Activated CD4-positive, alpha-beta T cell treated with anti-CD3 and anti-CD28 coated beads for 36 hours (primary cell): Measurements from ENCODE around the gene CNOT8. TPM values are rescaled to one million over a fixed set of nuclear protein-coding genes. Genes with fewer than 3 reads are reported as not detected.

Experiments
- ATAC-seq: fragments of 200-7000 bp; cut with Tn5 transposase; one replicate; pipeline ENCODE4 v1.10.0; 2021; ENCODE audit warnings: mild to moderate bottlenecking, moderate library complexity
- CTCF ChIA-PET: fragments of 350-600 bp; sonication (Branson Sonifier 250); formaldehyde crosslinking; loops from one replicate; lab custom pipeline; 2021; ENCODE audit warnings: antibody characterized with exemption; lab: Charles Lee
- POLR2A ChIA-PET: fragments of 350-600 bp; sonication (Branson Sonifier 250); formaldehyde crosslinking; loops from one replicate; lab custom pipeline; 2021; ENCODE audit warnings: antibody characterized with exemption, inconsistent platforms; lab: Charles Lee
- DNase-seq: peaks from one replicate; pipeline ENCODE4 v3.0.0-alpha.2; 2020
- H3K27ac Mint-ChIP-seq: one replicate; pipeline ENCODE4 v1.8.0; 2021; ENCODE audit warnings: mixed read lengths
- H3K27me3 Mint-ChIP-seq: one replicate; pipeline ENCODE4 v1.8.0; 2021; ENCODE audit warnings: mixed read lengths
- H3K36me3 Mint-ChIP-seq: one replicate; pipeline ENCODE4 v1.8.0; 2021; ENCODE audit warnings: low read depth, mixed read lengths
- H3K4me1 Mint-ChIP-seq: one replicate; pipeline ENCODE4 v1.8.0; 2021; ENCODE audit warnings: mixed read lengths
- H3K4me3 Mint-ChIP-seq: one replicate; pipeline ENCODE4 v1.8.0; 2021; ENCODE audit warnings: mild to moderate bottlenecking, moderate library complexity, mixed read lengths
- H3K9me3 Mint-ChIP-seq: one replicate; pipeline ENCODE4 v1.8.0; 2021; ENCODE audit warnings: low read depth, mixed read lengths
- intact Hi-C, 2 experiments: fragments of 100-400 bp; cut with DNase I in 1 of 2; cut with micrococcal nuclease in 1 of 2; formaldehyde crosslinking; loops; one replicate each; pipeline versions ENCODE4 v1.14.2 to v1.15.1; 2022 to 2024; cut with DNase I, micrococcal nuclease
- total RNA-seq, 2 experiments: library from RNA; stranded (reverse); gene quantifications; one replicate each; pipeline ENCODE4 v1.2.3, GENCODE V29; 2021

Gene CNOT8
- total RNA-seq, 2 experiments from 2014 or later: 61.8 to 78.1 TPM

DNA sequence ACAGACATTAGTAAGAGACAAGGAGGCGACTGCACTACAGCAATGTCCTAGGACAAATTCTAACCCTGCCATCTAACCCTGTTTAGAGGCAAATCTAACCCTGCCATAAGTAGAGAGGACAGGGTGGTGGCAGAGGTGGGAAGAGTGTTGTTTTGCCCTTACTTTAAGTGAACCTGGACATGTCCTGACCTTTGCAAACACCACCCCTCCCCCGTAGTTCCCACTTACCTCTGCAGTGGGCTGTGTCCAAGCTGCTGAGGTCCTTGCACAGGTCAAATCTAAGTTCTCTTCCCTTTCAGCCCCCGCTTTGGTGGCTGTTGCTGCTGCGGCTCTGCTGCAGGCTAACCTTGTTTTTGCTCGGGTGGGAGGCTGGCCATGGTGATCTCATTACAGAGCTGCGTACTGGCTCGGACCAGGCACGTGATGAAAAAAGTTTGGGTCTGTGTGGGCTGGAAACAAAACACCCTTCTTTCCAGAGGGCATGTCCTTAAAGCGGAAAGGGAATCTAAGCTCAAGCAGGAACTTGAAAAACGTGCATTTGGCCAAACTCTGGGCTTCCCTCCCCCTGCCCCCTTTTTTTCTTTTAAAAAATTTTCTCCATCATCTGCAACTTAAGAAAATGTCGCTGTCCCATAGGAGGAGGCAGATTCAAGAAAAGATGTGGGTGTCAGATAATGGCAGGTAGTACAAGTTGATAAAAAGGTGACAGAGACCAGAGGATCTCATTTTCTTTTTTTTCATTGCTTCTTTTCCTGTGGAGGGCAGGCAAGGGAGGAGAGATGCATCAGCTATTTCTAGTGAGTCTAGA lies 8.0 kb upstream of the CNOT8 start, which contains the start of gene FAXDC2:
Gene FAXDC2, minus strand, starts transcription at position 349 of the 808 bp plus-strand sequence. CDS start 12,425 bp downstream, outside the sequence.
- POLR2A ChIA-PET: interaction anchor here (0.8 kb wide), 1 partner anchor 49 kb away, joined by 3 read pairs; no protein-coding TSS in a partner anchor

GRCh38 chr5:154851351-154851750 lies 7.1 kb upstream of the CNOT8 start:
- H3K36me3 Mint-ChIP-seq: no peaks in the 10 kb centered on the region
- H3K27me3 Mint-ChIP-seq: no peaks in the 10 kb centered on the region
- intact Hi-C loops: no loop called here
- H3K27ac Mint-ChIP-seq: no peak overlapping the region
- peaks cover 20% of the 10 kb centered on the region for H3K4me1 Mint-ChIP-seq
- ChIA-PET CTCF (no interaction called here), POLR2A (no interaction called here)
- DNase-seq: no peak
- no peak overlapping the region for H3K4me3 Mint-ChIP-seq
- ATAC-seq: no peak
- H3K9me3 Mint-ChIP-seq: no peaks in the 10 kb centered on the region

More for the DNA sequence above, 8.0 kb upstream of the CNOT8 start, which contains the start of gene FAXDC2:
- Mint-ChIP-seq H3K36me3 (peaks cover under 1% of the 10 kb centered on the region), H3K27me3 (no peaks in the 10 kb centered on the region), H3K4me3 (no peak within 1 kb of the TSS), H3K4me1 (peaks cover 20% of the 10 kb centered on the region), H3K9me3 (no peaks in the 10 kb centered on the region), H3K27ac (no peak within 1 kb of the TSS)
- no peak for ATAC-seq
- CTCF ChIA-PET: no interaction called here
- no peak for DNase-seq
- intact Hi-C loops: no loop called here

DNA sequence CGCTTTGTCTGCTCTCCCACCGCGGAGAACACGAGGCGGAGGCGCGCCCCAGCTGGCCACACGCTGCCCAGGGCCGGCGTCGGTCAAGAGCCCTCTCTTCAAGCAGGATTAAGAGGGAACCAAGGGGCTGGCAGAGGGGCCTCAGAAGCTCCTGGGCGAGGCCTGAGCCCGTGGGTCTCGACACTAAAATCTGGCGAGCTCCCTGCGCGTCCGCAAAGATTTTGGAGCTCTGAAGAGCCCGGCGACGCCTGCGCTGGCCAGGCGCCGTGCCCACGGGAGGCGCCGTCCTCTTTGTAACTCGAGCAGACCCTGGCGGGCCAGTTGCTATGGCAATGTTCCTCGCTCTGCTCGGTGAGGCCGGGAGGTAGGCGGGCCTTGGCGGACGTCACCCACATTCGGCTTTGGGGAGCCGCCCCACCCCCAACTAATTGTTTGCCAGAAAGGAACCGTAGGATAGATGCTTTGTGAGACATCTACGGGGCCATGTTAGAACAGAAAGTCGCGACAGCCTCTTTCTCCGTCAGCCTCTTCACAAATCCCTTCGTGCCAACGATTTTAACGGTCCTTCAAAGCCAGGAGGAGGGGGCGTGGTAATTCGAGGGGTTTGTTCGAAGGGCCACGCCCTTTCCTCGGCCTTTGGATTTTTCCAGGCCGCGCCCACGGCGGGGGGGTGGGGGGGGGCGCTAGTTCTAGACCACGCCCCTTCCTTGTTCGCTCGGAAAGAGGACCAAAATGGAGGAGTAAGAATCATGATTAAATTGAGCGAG lies 714 bp upstream of the CNOT8 start:
- Mint-ChIP-seq H3K36me3 (peaks cover 31% of the 10 kb centered on the region), H3K4me3 (peak overlapping the region; percentile 99), H3K4me1 (peaks cover 34% of the 10 kb centered on the region), H3K9me3 (no peaks in the 10 kb centered on the region), H3K27me3 (no peaks in the 10 kb centered on the region), H3K27ac (peak overlapping the region; percentile 98)
- CTCF ChIA-PET: interaction anchor here (0.6 to 0.9 kb wide), 3 partner anchors 19 to 204 kb away, joined by 3 to 4 read pairs (median 3); no protein-coding TSS in a partner anchor
- POLR2A ChIA-PET: interaction anchor here (0.6 to 1.3 kb wide), 6 partner anchors 11 to 420 kb away, joined by 3 to 7 read pairs (median 4); no protein-coding TSS in a partner anchor
- ATAC-seq (peak; percentile 59), DNase-seq (peak; percentile 90)
- intact Hi-C loops: loop anchor here (1.0 to 5.0 kb wide), 10 partner anchors 28 to 819 kb away; partner anchors contain the start of genes LARP1 (in 2 of the 2), SAP30L (in 2 of the 2), FAM114A2 (in 1 of the 2) and GALNT10 (in 1 of the 2)

- ChIA-PET CTCF (interaction anchor here (0.6 to 1.2 kb wide), 2 partner anchors 175 to 210 kb away, joined by 3 read pairs; no protein-coding TSS in a partner anchor), POLR2A (interaction anchor here (0.6 to 1.0 kb wide), 8 partner anchors 9 to 380 kb away, joined by 3 to 8 read pairs (median 4); partner anchors contain the start of gene GEMIN5)
- peak overlapping the region; percentile 99 for H3K4me3 Mint-ChIP-seq
- peaks cover 44% of the 10 kb centered on the region for H3K4me1 Mint-ChIP-seq
- DNase-seq (peak; percentile 15), ATAC-seq (no peak)
- H3K27me3 Mint-ChIP-seq: no peaks in the 10 kb centered on the region
- H3K27ac Mint-ChIP-seq: peak overlapping the region; percentile 98
- intact Hi-C loops: loop anchor here (1.0 to 5.0 kb wide), 10 partner anchors 30 to 820 kb away; partner anchors contain the start of genes LARP1 (in 2 of the 2), SAP30L (in 2 of the 2), FAM114A2 (in 1 of the 2) and GALNT10 (in 1 of the 2)
- H3K9me3 Mint-ChIP-seq: no peaks in the 10 kb centered on the region
- H3K36me3 Mint-ChIP-seq: peaks cover 43% of the 10 kb centered on the region
Observed at GRCh38 chr5:154858972-154859871, 795 bp downstream of the CNOT8 start.

- peak; percentile 57 for DNase-seq
- CTCF ChIA-PET: interaction anchor here (0.6 to 1.3 kb wide), 5 partner anchors 20 to 582 kb away, joined by 3 to 4 read pairs (median 3); no protein-coding TSS in a partner anchor
- H3K27ac Mint-ChIP-seq: peak overlapping the region; percentile 98
Observed at GRCh38 chr5:154860123-154860522, 1.7 kb downstream of the CNOT8 start.

DNA sequence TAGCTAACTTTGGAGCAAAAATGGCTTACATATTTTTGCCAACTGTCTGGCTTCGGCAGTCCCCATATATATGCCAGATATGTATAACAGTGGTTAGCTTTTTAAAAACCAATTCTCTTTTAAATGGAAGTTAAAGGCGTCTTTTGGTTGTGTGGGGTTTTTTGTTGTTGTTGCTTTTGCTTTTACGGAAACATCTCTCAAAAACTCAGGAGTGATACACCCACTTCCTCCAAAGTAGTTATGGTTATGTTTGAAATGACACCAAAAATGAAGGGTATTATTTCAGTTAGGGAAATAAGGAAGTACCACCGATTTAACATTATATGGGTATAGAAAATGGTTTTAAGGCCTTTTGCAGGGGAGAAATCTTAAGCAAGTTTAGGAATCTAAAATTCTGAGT lies 2.3 kb downstream of the CNOT8 start:
- POLR2A ChIA-PET: no interaction called here
- Mint-ChIP-seq H3K9me3 (no peaks in the 10 kb centered on the region), H3K27me3 (no peaks in the 10 kb centered on the region), H3K4me1 (peaks cover 55% of the 10 kb centered on the region), H3K36me3 (peaks cover 56% of the 10 kb centered on the region), H3K4me3 (peak overlapping the region; percentile 99), H3K27ac (peak overlapping the region; percentile 98)
- intact Hi-C loops: no loop called here
- DNase-seq (no peak), ATAC-seq (no peak)
- CTCF ChIA-PET: interaction anchor here (0.6 to 1.3 kb wide), 5 partner anchors 20 to 583 kb away, joined by 3 to 4 read pairs (median 3); no protein-coding TSS in a partner anchor

More at GRCh38 chr5:154860123-154860522, 1.7 kb downstream of the CNOT8 start:
- H3K36me3 Mint-ChIP-seq: peaks cover 50% of the 10 kb centered on the region
- H3K4me3 Mint-ChIP-seq: peak overlapping the region; percentile 99
- no peaks in the 10 kb centered on the region for H3K9me3 Mint-ChIP-seq
- no peaks in the 10 kb centered on the region for H3K27me3 Mint-ChIP-seq
- no peak for ATAC-seq
- peaks cover 49% of the 10 kb centered on the region for H3K4me1 Mint-ChIP-seq
- POLR2A ChIA-PET: no interaction called here
- intact Hi-C loops: no loop called here

DNA sequence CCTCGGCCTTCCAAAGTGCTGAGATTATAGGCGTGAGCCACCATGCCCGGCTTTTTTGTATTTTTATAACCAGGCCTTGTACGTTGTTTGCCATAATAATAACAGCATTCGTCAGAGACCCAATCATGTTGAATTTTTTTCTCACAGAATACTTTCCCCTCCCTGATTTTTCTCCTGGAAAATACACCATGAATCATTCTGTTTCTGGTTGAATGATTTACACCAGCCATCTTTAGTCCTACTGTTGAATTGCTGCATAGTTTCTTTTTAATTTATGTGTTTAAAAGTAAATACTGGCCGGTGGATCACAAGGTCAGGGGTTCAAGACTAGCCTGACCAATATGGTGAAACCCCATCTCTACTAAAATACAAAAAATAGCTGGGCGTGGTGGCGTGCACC lies 3.5 kb downstream of the CNOT8 start:
- no peak overlapping the region for H3K4me3 Mint-ChIP-seq

DNA sequence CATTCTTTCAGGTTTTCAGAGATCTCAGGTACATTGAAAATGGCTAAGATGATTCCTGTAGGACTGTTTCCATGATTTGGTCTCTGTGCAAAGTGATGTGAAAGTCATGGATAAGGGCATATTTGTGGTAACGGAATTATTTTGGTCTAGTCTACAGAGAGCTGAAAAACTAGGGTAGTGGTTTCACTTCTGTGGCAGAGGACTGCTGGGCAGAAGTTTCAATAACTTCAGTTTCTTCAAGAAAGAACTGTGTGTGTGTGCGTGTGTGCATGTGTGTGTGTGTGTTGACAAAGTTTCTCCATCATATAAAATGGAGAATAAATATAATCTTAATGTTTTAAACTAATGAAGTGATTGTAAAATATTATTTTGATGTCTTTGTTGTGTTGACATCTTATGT lies 4.3 kb downstream of the CNOT8 start:
- H3K4me3 Mint-ChIP-seq: no peak overlapping the region
- no peak for DNase-seq
- no peaks in the 10 kb centered on the region for H3K9me3 Mint-ChIP-seq
- H3K4me1 Mint-ChIP-seq: peaks cover 59% of the 10 kb centered on the region
- intact Hi-C loops: no loop called here
- peak overlapping the region; percentile 77 for H3K27ac Mint-ChIP-seq
- POLR2A ChIA-PET: no interaction called here
- no peak for ATAC-seq
- peaks cover 67% of the 10 kb centered on the region for H3K36me3 Mint-ChIP-seq
- no peaks in the 10 kb centered on the region for H3K27me3 Mint-ChIP-seq
- CTCF ChIA-PET: interaction anchor here (0.9 kb wide), 1 partner anchor 26 kb away, joined by 4 read pairs; no protein-coding TSS in a partner anchor

More for the DNA sequence above, 3.5 kb downstream of the CNOT8 start:
- DNase-seq (no peak), ATAC-seq (no peak)
- peak overlapping the region; percentile 47 for H3K27ac Mint-ChIP-seq
- H3K9me3 Mint-ChIP-seq: no peaks in the 10 kb centered on the region
- peaks cover 64% of the 10 kb centered on the region for H3K36me3 Mint-ChIP-seq
- peaks cover 59% of the 10 kb centered on the region for H3K4me1 Mint-ChIP-seq
- CTCF ChIA-PET: no interaction called here
- POLR2A ChIA-PET: no interaction called here
- intact Hi-C loops: no loop called here
- no peaks in the 10 kb centered on the region for H3K27me3 Mint-ChIP-seq

GRCh38 chr5:154863291-154864080 lies 5.1 kb downstream of the CNOT8 start:
- H3K36me3 Mint-ChIP-seq: peaks cover 67% of the 10 kb centered on the region
- no peaks in the 10 kb centered on the region for H3K9me3 Mint-ChIP-seq

More at GRCh38 chr5:154863291-154864080, 5.1 kb downstream of the CNOT8 start:
- ATAC-seq: no peak
- Mint-ChIP-seq H3K27ac (peak overlapping the region; percentile 42), H3K4me1 (peaks cover 59% of the 10 kb centered on the region), H3K27me3 (no peaks in the 10 kb centered on the region), H3K4me3 (no peak overlapping the region)
- ChIA-PET POLR2A (no interaction called here), CTCF (interaction anchor here (0.9 kb wide), 1 partner anchor 25 kb away, joined by 4 read pairs; no protein-coding TSS in a partner anchor)
- no peak for DNase-seq
- intact Hi-C loops: no loop called here
